DOHH2 (cell line): ENCODE results near the gene P3H2.

Experiments
- EZH2phosphoT487 ChIP-seq: fragments of 200-600 bp; sonication (generic); IDR thresholded peaks from 2 replicates; pipeline ENCODE4 v1.6.1; 2017; ENCODE audit warnings: borderline replicate concordance, mild to moderate bottlenecking, antibody characterized with exemption, low read length, moderate library complexity, mixed read lengths
- TF ChIP-seq, protein P1 (sequence below): fragments of 200-600 bp; sonication (generic); IDR thresholded peaks from one replicate; pipeline ENCODE4 v1.5.1; 2014; ENCODE audit warnings: antibody characterized with exemption, mild to moderate bottlenecking, low read depth, low read length; ENCODE audit not compliant: poor library complexity, severe bottlenecking

DNA sequence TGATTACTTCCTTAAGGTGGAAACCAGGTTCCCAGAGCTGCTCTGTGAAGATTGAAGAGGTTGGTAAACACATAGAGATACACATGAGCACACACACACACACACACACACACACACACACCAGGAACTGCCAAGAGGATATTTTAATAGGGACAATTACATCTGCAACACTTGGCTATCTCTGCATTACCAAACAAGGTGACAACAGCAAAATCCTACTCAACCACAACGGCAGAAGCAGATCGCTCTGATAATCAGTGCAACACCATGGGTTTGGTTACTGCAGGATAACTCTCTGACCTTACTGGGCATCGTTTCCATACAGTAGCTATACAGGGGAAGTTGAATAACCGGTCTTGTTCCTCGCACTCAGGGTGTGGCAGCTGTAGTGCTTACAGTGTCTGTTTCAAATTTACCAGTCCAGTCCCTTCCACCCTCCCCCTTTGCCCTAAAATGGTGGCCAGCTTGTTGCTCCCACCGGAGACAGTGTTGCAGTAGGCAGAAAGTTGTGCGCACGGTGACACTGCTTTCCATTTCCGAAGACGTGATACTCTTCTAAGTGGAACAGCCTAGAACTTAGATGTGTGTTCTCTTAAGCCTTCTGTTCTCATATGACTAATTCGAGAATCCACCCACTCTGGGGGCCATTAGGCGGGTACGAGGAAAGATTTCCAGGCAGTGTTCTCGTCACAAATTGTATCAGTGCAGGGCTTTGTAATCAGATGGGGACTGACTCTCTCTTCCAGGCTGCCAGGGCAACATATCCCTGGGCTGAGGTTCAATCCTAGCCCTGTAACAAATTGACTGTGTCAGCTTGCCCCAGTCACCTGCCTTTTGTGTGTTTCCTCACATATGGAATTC is 176.2 kb downstream of the P3H2 start:
- TF ChIP-seq, protein P1, sequence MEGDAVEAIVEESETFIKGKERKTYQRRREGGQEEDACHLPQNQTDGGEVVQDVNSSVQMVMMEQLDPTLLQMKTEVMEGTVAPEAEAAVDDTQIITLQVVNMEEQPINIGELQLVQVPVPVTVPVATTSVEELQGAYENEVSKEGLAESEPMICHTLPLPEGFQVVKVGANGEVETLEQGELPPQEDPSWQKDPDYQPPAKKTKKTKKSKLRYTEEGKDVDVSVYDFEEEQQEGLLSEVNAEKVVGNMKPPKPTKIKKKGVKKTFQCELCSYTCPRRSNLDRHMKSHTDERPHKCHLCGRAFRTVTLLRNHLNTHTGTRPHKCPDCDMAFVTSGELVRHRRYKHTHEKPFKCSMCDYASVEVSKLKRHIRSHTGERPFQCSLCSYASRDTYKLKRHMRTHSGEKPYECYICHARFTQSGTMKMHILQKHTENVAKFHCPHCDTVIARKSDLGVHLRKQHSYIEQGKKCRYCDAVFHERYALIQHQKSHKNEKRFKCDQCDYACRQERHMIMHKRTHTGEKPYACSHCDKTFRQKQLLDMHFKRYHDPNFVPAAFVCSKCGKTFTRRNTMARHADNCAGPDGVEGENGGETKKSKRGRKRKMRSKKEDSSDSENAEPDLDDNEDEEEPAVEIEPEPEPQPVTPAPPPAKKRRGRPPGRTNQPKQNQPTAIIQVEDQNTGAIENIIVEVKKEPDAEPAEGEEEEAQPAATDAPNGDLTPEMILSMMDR = no peak
- TF ChIP-seq EZH2phosphoT487 = no peak
